Panc1 (cell line): ENCODE data around the gene ANKRD34A. TPM values are rescaled to one million over a fixed set of nuclear protein-coding genes. Genes with fewer than 3 reads are reported as not detected.
"Not testable (repeated sequence)": the region's sequence is repeated elsewhere in the genome, so short reads cannot be mapped to it uniquely, and the experiment has no call there.

Experiments used
- ATAC-seq: fragments of 200-7000 bp; cut with Tn5 transposase; 2 replicates; pipeline ENCODE4 v1.9.1; 2020; ENCODE audit warnings: mild to moderate bottlenecking, moderate library complexity
- BruUV-seq: library from RNA; stranded (reverse); fragments of 400-500 nt; replicated peaks from 2 replicates; lab custom pipeline; 2021; lab: Mats Ljungman, UMichigan
- CTCF ChIA-PET: fragments of 300-600 bp; sonication (Branson Sonifier 250); formaldehyde crosslinking; loops from one replicate; lab custom pipeline; 2022; ENCODE audit warnings: antibody characterized with exemption; lab: Charles Lee
- POLR2A ChIA-PET: fragments of 300-600 bp; sonication (Branson Sonifier 250); formaldehyde crosslinking; loops from one replicate; lab custom pipeline; 2022; ENCODE audit warnings: antibody characterized with exemption; lab: Charles Lee
- DNase-seq: peaks from one replicate; pipeline ENCODE4 v3.0.0-alpha.2; 2010; ENCODE audit warnings: low read depth, low spot score
- H3K27ac ChIP-seq: 2 replicates; pipeline ENCODE4 v1.5.1; 2011; ENCODE audit warnings: mild to moderate bottlenecking, low read length, inconsistent platforms
- H3K27me3 ChIP-seq: fragments of 200-500 bp; sonication (Bioruptor generic); 2 replicates; pipeline ENCODE4 v1.6.0; 2014; ENCODE audit warnings: low read length, inconsistent platforms; ENCODE audit not compliant: control insufficient read depth, insufficient read depth
- H3K36me3 ChIP-seq: fragments of 200-500 bp; sonication (Bioruptor generic); 2 replicates; pipeline ENCODE4 v1.5.1; 2014; ENCODE audit warnings: inconsistent platforms, mild to moderate bottlenecking, low read length, moderate library complexity; ENCODE audit not compliant: control insufficient read depth, insufficient read depth
- H3K4me1 ChIP-seq: 2 replicates; pipeline ENCODE4 v1.5.1; 2011; ENCODE audit warnings: inconsistent platforms, mild to moderate bottlenecking, low read length, moderate library complexity; ENCODE audit not compliant: control insufficient read depth, insufficient read depth
- H3K4me3 ChIP-seq, 2 experiments: 2 replicates each; pipeline ENCODE4 v1.5.1; 2011 to 2012; ENCODE audit warnings: low read depth in 2 of 2, low read length in 2 of 2, mild to moderate bottlenecking in 2 of 2, inconsistent platforms in 1 of 2, moderate library complexity in 1 of 2
- H3K9me3 ChIP-seq: fragments of 200-500 bp; sonication (Bioruptor generic); 2 replicates; pipeline ENCODE4 v1.5.1; 2014; ENCODE audit warnings: low read depth, mild to moderate bottlenecking, inconsistent platforms, low read length, moderate library complexity; ENCODE audit not compliant: control insufficient read depth, insufficient read depth
- POLR2AphosphoS5 ChIP-seq: IDR thresholded peaks from 2 replicates; pipeline ENCODE4 v1.6.1; 2012; ENCODE audit warnings: mild to moderate bottlenecking, low read depth, low read length, moderate library complexity
- REST ChIP-seq, 2 experiments: IDR thresholded peaks; 2 replicates each; pipeline ENCODE4 v1.6.1; 2011 to 2012; ENCODE audit warnings: low read depth in 2 of 2, control low read depth in 1 of 2, low read length in 1 of 2, mild to moderate bottlenecking in 1 of 2, moderate library complexity in 1 of 2; ENCODE audit not compliant: insufficient read depth in 1 of 2
- SIN3A ChIP-seq: IDR thresholded peaks from 2 replicates; pipeline ENCODE4 v1.6.1; 2012; ENCODE audit warnings: low read depth, mild to moderate bottlenecking, low read length, moderate library complexity, borderline replicate concordance; ENCODE audit not compliant: insufficient read depth
- TCF7L2 ChIP-seq: IDR thresholded peaks from 2 replicates; pipeline ENCODE4 v1.6.1; 2011; ENCODE audit warnings: mild to moderate bottlenecking, low read depth, low read length, inconsistent platforms
- in situ Hi-C: cut with HindIII; loops from 2 replicates; pipeline ENCODE4 v1.10.0; 2016; ENCODE audit warnings: low sequenced_read_pairs, low pct_unique_long_range_greater_than_20kb
- intact Hi-C: fragments of 100-400 bp; cut with micrococcal nuclease; formaldehyde crosslinking; loops from one replicate; pipeline ENCODE4 v1.10.0; 2022; ENCODE audit not compliant: unreplicated experiment
- total RNA-seq: library from RNA; stranded (reverse); gene quantifications from one replicate; pipeline ENCODE4 v1.2.1, GENCODE V29; 2021; ENCODE audit not compliant: unreplicated experiment
- TF ChIP-seq, protein P1 (sequence below): fragments of 450-650 bp; IDR thresholded peaks from 2 replicates; pipeline ENCODE4 v1.5.1; 2017; ENCODE audit warnings: mild to moderate bottlenecking

Gene ANKRD34A
- total RNA-seq, 1 experiment from 2014 or later = 1.4 TPM

GRCh38 chr1:145926686-145927062 is 37.7 kb downstream of the ANKRD34A start:
- no peaks in the 10 kb centered on the region for H3K9me3 ChIP-seq
- TSS peak; percentile 92 for BruUV-seq
- TF ChIP-seq TCF7L2 (no peak), POLR2AphosphoS5 (no peak), REST (IDR thresholded peaks at IDR 0.05; ENCODE audit: insufficient read depth in 1 of 2, low read depth in 2 of 2, low read length in 1 of 2) (no peak)
- TF ChIP-seq, protein P1, sequence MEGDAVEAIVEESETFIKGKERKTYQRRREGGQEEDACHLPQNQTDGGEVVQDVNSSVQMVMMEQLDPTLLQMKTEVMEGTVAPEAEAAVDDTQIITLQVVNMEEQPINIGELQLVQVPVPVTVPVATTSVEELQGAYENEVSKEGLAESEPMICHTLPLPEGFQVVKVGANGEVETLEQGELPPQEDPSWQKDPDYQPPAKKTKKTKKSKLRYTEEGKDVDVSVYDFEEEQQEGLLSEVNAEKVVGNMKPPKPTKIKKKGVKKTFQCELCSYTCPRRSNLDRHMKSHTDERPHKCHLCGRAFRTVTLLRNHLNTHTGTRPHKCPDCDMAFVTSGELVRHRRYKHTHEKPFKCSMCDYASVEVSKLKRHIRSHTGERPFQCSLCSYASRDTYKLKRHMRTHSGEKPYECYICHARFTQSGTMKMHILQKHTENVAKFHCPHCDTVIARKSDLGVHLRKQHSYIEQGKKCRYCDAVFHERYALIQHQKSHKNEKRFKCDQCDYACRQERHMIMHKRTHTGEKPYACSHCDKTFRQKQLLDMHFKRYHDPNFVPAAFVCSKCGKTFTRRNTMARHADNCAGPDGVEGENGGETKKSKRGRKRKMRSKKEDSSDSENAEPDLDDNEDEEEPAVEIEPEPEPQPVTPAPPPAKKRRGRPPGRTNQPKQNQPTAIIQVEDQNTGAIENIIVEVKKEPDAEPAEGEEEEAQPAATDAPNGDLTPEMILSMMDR = no peak
- DNase-seq (no peak), ATAC-seq (peak; percentile 42)
- in situ Hi-C loops = no loop called here
- no peaks in the 10 kb centered on the region for H3K27me3 ChIP-seq
- H3K4me1 ChIP-seq = peaks cover 18% of the 10 kb centered on the region
- ChIA-PET POLR2A (interaction anchor here (0.5 to 2.4 kb wide), 5 partner anchors 8 to 59 kb away, joined by 3 to 12 read pairs (median 8); partner anchors contain the start of genes ANKRD34A, LIX1L, PEX11B and POLR3GL), CTCF (no interaction called here)
- peaks cover 16% of the 10 kb centered on the region for H3K36me3 ChIP-seq
- peak overlapping the region; percentile 74 to 99 for H3K4me3 ChIP-seq
- H3K27ac ChIP-seq = peak overlapping the region; percentile 100
- intact Hi-C loops = no loop called here

DNA sequence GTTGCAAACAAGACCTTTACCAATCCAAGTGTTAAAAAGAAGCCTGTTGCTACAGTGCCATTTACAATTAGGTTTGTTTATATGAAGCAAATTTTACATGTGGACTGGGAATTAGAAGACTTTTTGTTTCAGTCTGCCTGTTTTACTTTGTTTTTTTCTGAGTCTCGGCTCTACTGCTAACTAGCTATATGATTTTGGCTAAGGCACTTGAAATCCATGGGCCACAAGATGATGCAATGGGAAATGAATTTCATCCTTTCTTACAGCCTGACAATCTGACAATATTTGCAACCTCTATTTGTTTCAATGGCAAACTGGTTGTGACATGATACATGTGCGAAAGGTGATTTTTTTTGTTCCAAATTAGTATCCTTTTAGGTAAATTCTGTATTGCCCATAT is 42.1 kb downstream of the ANKRD34A start:
- ChIA-PET CTCF (no interaction called here), POLR2A (interaction anchor here (1.1 kb wide), 1 partner anchor 42 kb away, joined by 3 read pairs; the partner anchor contains the start of genes ANKRD34A and POLR3GL)
- Histone ChIP-seq H3K4me3 (no peak overlapping the region), H3K9me3 (no peaks in the 10 kb centered on the region), H3K4me1 (peaks cover 20% of the 10 kb centered on the region), H3K36me3 (peaks cover 16% of the 10 kb centered on the region), H3K27me3 (no peaks in the 10 kb centered on the region), H3K27ac (peak overlapping the region; percentile 63)
- TF ChIP-seq POLR2AphosphoS5 (no peak), REST (IDR thresholded peaks at IDR 0.05; ENCODE audit: insufficient read depth in 1 of 2, low read depth in 2 of 2, low read length in 1 of 2) (no peak), TCF7L2 (no peak), SIN3A (no peak)
- TF ChIP-seq, protein P1 = no peak
- no peak for ATAC-seq
- no TSS peak for BruUV-seq
- DNase-seq = no peak
- intact Hi-C loops (no loop called here), in situ Hi-C loops (no loop called here)

- in situ Hi-C loops, H3K27me3 ChIP-seq, POLR2A ChIA-PET, ATAC-seq, H3K9me3 ChIP-seq, DNase-seq, H3K27ac ChIP-seq, intact Hi-C loops, CTCF ChIA-PET: not testable (repeated sequence)
- TSS peak; percentile 94 for BruUV-seq
- Histone ChIP-seq H3K4me3 (peak overlapping the region; percentile 92 to 94), H3K4me1 (peaks cover 19% of the 10 kb centered on the region), H3K36me3 (peaks cover 10% of the 10 kb centered on the region)
Observed at GRCh38 chr1:145920297-145920696, 44.1 kb downstream of the ANKRD34A start.
